GM12878 (cell line): ENCODE results near the gene ZFP64. TPM values are rescaled to one million over a fixed set of nuclear protein-coding genes. Genes with fewer than 3 reads are reported as not detected.

Experiments
- ATAC-seq: fragments of 200-7000 bp; cut with Tn5 transposase; 3 replicates; pipeline ENCODE4 v1.9.1; 2020; ENCODE audit warnings: mild to moderate bottlenecking, moderate library complexity
- BruUV-seq: library from RNA; stranded (reverse); fragments of 400-500 nt; replicated peaks from 2 replicates; lab custom pipeline; 2021; lab: Mats Ljungman, UMichigan
- CTCF ChIA-PET: fragments of 300-600 bp; sonication (Branson Sonifier 250); formaldehyde crosslinking; extraction: SDS; loops from one replicate; lab custom pipeline; 2021; ENCODE audit warnings: inconsistent platforms; lab: Yijun Ruan, JAX
- POLR2A ChIA-PET: fragments of 350-600 bp; formaldehyde crosslinking; extraction: SDS; loops from one replicate; lab custom pipeline; 2021; ENCODE audit warnings: inconsistent platforms; lab: Charles Lee
- RAD21 ChIA-PET: fragments of 300-600 bp; sonication (Branson Sonifier 250); formaldehyde crosslinking; loops from one replicate; lab custom pipeline; 2023; ENCODE audit warnings: antibody characterized with exemption; ENCODE audit not compliant: unreplicated experiment; lab: Charles Lee
- SMC1A ChIA-PET: fragments of 300-600 bp; sonication (Branson Sonifier 250); formaldehyde crosslinking; loops from one replicate; lab custom pipeline; 2023; ENCODE audit not compliant: unreplicated experiment, uncharacterized antibody; lab: Charles Lee
- DNase-seq: peaks from one replicate; pipeline ENCODE4 v3.0.0-alpha.2; 2011; ENCODE audit warnings: low read depth, low spot score
- FAIRE-seq: peaks from 3 replicates; lab custom pipeline; 2011; peaks lifted over from hg19 to GRCh38; lab: Jason Lieb, UNC
- H2AFZ ChIP-seq: 2 replicates; pipeline ENCODE4 v1.6.0; 2011; ENCODE audit warnings: low read depth, low read length, control low read depth; ENCODE audit not compliant: control insufficient read depth
- H3K27ac ChIP-seq: 2 replicates; pipeline ENCODE4 v1.5.1; 2011; ENCODE audit warnings: control low read depth; ENCODE audit not compliant: control insufficient read depth, insufficient read depth
- H3K27me3 ChIP-seq, 2 experiments: replicated peaks in 1 of 2; 2 replicates each; pipeline versions ENCODE4 v1.6.0 to v1.6.1; 2011; ENCODE audit warnings: low read length in 1 of 2; ENCODE audit not compliant: control insufficient read depth in 2 of 2, insufficient read depth in 2 of 2
- H3K36me3 ChIP-seq, 2 experiments: 2 replicates each; pipeline ENCODE4 v1.5.1; 2011; ENCODE audit warnings: low read length in 1 of 2; ENCODE audit not compliant: control insufficient read depth in 2 of 2, insufficient read depth in 2 of 2
- H3K4me1 ChIP-seq: 2 replicates; pipeline ENCODE4 v1.6.1; 2011; ENCODE audit warnings: mild to moderate bottlenecking, low read length, moderate library complexity, mixed read lengths; ENCODE audit not compliant: control insufficient read depth, insufficient read depth
- H3K4me2 ChIP-seq: 2 replicates; pipeline ENCODE4 v1.6.0; 2011; ENCODE audit warnings: control low read depth; ENCODE audit not compliant: control insufficient read depth, insufficient read depth
- H3K4me3 ChIP-seq: fragments of 200-600 bp; sonication (generic); 2 replicates; pipeline ENCODE4 v1.5.1; 2016
- H3K79me2 ChIP-seq: 2 replicates; pipeline ENCODE4 v1.6.0; 2011; ENCODE audit warnings: low read length; ENCODE audit not compliant: control insufficient read depth, insufficient read depth
- H3K9ac ChIP-seq: 2 replicates; pipeline ENCODE4 v1.8.0; 2011; ENCODE audit warnings: low read length, control low read depth, mixed read lengths; ENCODE audit not compliant: control insufficient read depth, insufficient read depth
- H3K9me3 ChIP-seq: replicated peaks from 3 replicates; pipeline ENCODE4 v1.5.1; 2011; ENCODE audit warnings: mild to moderate bottlenecking, low read length; ENCODE audit not compliant: control insufficient read depth, insufficient read depth
- H4K20me1 ChIP-seq: 2 replicates; pipeline ENCODE4 v1.6.0; 2011; ENCODE audit not compliant: control insufficient read depth, insufficient read depth
- BRCA1 ChIP-seq: IDR thresholded peaks from 2 replicates; pipeline ENCODE4 v1.6.1; 2011; ENCODE audit warnings: low read depth, low read length, improper control_type of control experiment
- CTCF ChIP-seq, 3 experiments: IDR thresholded peaks in 2 of 3; conservative IDR thresholded peaks in 1 of 3; 2 replicates each; pipeline ENCODE4 v1.5.1; 2011; ENCODE audit warnings: low read depth in 3 of 3, low read length in 3 of 3, mild to moderate bottlenecking in 3 of 3, control low read depth in 2 of 3, moderate library complexity in 2 of 3, inconsistent platforms in 1 of 3, mixed read lengths in 1 of 3; ENCODE audit not compliant: control insufficient read depth in 2 of 3, insufficient read depth in 1 of 3; ENCODE audit errors: extremely low read depth in 1 of 3
- WGBS: methylation state at CpG from one replicate; pipeline ENCODE4 v1.1.6; 2016; ENCODE audit warnings: low lambda C conversion rate; ENCODE audit not compliant: insufficient replicate concordance, insufficient coverage; ENCODE audit errors: missing lambda C conversion rate; 5-methylcytosine and 5-hydroxymethylcytosine counted together
- in situ Hi-C: fragments of 300-500 bp; cut with MboI; formaldehyde crosslinking; loops from 9 replicates; pipeline ENCODE4 v1.14.3; 2018; ENCODE audit warnings: mixed read lengths
- intact Hi-C: fragments of 100-400 bp; cut with micrococcal nuclease; formaldehyde crosslinking; loops from one replicate; pipeline ENCODE4 v1.14.2; 2022; ENCODE audit not compliant: unreplicated experiment
- polyA plus RNA-seq, 11 experiments: library from polyadenylated mRNA; depleted of rRNA in 4 of 11; unstranded in 6 of 11; stranded (reverse) in 5 of 11; fragments of >200 nt; fragmentation: Nextera tagmentation in 4 of 11; fragmentation: Illumina TruSeq in 1 of 11; extraction: Ambion mirVana in 4 of 11; extraction: Trizol in 1 of 11; gene quantifications; 1 replicate in 1 of 11; 2 replicates in 10 of 11; pipeline versions ENCODE4 v1.2.1 to v1.2.3, GENCODE V29; 2011 to 2016; ENCODE audit warnings: inconsistent platforms in 2 of 11, missing spikeins in 2 of 11, low read depth in 1 of 11
- total RNA-seq, 4 experiments: library from RNA; depleted of rRNA in 3 of 4; stranded (reverse); fragments of >200 nt in 3 of 4; fragmentation: Illumina TruSeq in 1 of 4; extraction: Trizol in 1 of 4; gene quantifications; 2 replicates each; pipeline versions ENCODE4 v1.2.1 to v1.2.3, GENCODE V29; 2013 to 2021

Gene ZFP64
- total and polyA plus RNA-seq, 10 of the 15 experiments (the other 5 are each of a cell fraction or from before 2014, with no cell fraction given): 2.3 to 21.8 (median 11.8) TPM

- H3K79me2 ChIP-seq: no peaks in the 10 kb centered on the region
- in situ Hi-C loops (no loop called here), intact Hi-C loops (no loop called here)
- peak overlapping the region; percentile 34; the same call in 1 of the 2 replicates for H3K4me3 ChIP-seq
- H3K27ac ChIP-seq: no peak overlapping the region
- WGBS: 31% methylated on average over 47 of the region's 47 CpGs
- H3K27me3 ChIP-seq: peaks cover 2 to 6% of the 10 kb centered on the region in 2 experiments; a peak in 3 of 4 replicates
- no peaks in the 10 kb centered on the region for H3K36me3 ChIP-seq
- peak overlapping the region; percentile 55 for H3K4me2 ChIP-seq
- no peak for ATAC-seq
- POLR2A ChIA-PET: no interaction called here
- H3K4me1 ChIP-seq: peaks cover 8% of the 10 kb centered on the region; the same call in 1 of the 2 replicates
- RAD21 ChIA-PET: no interaction called here
- DNase-seq: no peak
- BruUV-seq: no TSS peak
- CTCF ChIA-PET: no interaction called here
- no peak overlapping the region for H3K9ac ChIP-seq
- no peaks in the 10 kb centered on the region for H4K20me1 ChIP-seq
- no peaks in the 10 kb centered on the region for H3K9me3 ChIP-seq
- H2AFZ ChIP-seq: no peak overlapping the region
- no peak for FAIRE-seq
- TF ChIP-seq BRCA1 (no peak), CTCF (IDR thresholded peaks at IDR 0.05 in 2 of 3, conservative IDR thresholded peaks at IDR 0.05 in 1 of 3; ENCODE audit: control insufficient read depth in 2 of 3, extremely low read depth in 1 of 3, insufficient read depth in 1 of 3, low read depth in 3 of 3, low read length in 3 of 3) (0 out of 6 replicates have a peak, but pooled peaks of 1 of the 3 experiments have one; percentile 8)
- SMC1A ChIA-PET: no interaction called here
Observed at GRCh38 chr20:52105442-52106422, 85.8 kb downstream of the ZFP64 start.
